Neural progenitor cell (in vitro differentiated cells): ENCODE measurements around the gene QSOX1. TPM values are rescaled to one million over a fixed set of nuclear protein-coding genes. Genes with fewer than 3 reads are reported as not detected.
A peak's percentile ranks its signal among the peaks of the same experiment; 100 is the strongest.

ENCODE experiments used
- DNase-seq: peaks from one replicate; pipeline ENCODE4 v3.0.0-alpha.2; 2016; ENCODE audit warnings: low spot score
- H2AFZ ChIP-seq: fragments of 200-600 bp; sonication (generic); replicated peaks from 2 replicates; pipeline ENCODE4 v1.6.1; 2016; ENCODE audit warnings: antibody characterized with exemption
- H3F3A ChIP-seq: fragments of 200-600 bp; sonication (generic); 2 replicates; pipeline ENCODE4 v1.6.1; 2016; ENCODE audit warnings: antibody characterized with exemption, low read depth
- H3K27ac ChIP-seq: fragments of 200-600 bp; sonication (generic); 2 replicates; pipeline ENCODE4 v1.5.1; 2016; ENCODE audit warnings: mild to moderate bottlenecking
- H3K27me3 ChIP-seq: fragments of 200-600 bp; sonication (generic); 2 replicates; pipeline ENCODE4 v1.6.1; 2016; ENCODE audit warnings: mild to moderate bottlenecking, moderate library complexity
- H3K36me3 ChIP-seq: fragments of 200-600 bp; sonication (generic); 2 replicates; pipeline ENCODE4 v1.5.1; 2016
- H3K4me1 ChIP-seq: fragments of 200-600 bp; sonication (generic); 2 replicates; pipeline ENCODE4 v1.6.1; 2016; ENCODE audit warnings: mixed run types
- H3K4me2 ChIP-seq: fragments of 200-600 bp; sonication (generic); 2 replicates; pipeline ENCODE4 v1.6.1; 2016
- H3K4me3 ChIP-seq: fragments of 200-600 bp; sonication (generic); 2 replicates; pipeline ENCODE4 v1.5.1; 2016
- H3K79me2 ChIP-seq: fragments of 200-600 bp; sonication (generic); 2 replicates; pipeline ENCODE4 v1.6.1; 2016; ENCODE audit warnings: low read depth
- H3K9ac ChIP-seq: fragments of 200-600 bp; sonication (generic); 2 replicates; pipeline ENCODE4 v1.6.1; 2016
- H3K9me3 ChIP-seq: fragments of 200-600 bp; sonication (generic); 2 replicates; pipeline ENCODE4 v1.5.1; 2016; ENCODE audit warnings: low read depth
- H4K20me1 ChIP-seq: fragments of 200-600 bp; sonication (generic); 2 replicates; pipeline ENCODE4 v1.6.1; 2016; ENCODE audit warnings: low read depth
- H3K27ac Mint-ChIP-seq: 3 replicates; pipeline ENCODE4 v1.8.0; 2021; ENCODE audit warnings: mixed read lengths
- H3K27me3 Mint-ChIP-seq: 2 replicates; pipeline ENCODE4 v1.8.0; 2022; ENCODE audit warnings: low read depth, mild to moderate bottlenecking, inconsistent platforms, moderate library complexity, mixed read lengths; ENCODE audit not compliant: insufficient read depth
- H3K36me3 Mint-ChIP-seq: 3 replicates; pipeline ENCODE4 v1.8.0; 2021; ENCODE audit warnings: mixed read lengths
- H3K4me1 Mint-ChIP-seq: 3 replicates; pipeline ENCODE4 v1.8.0; 2021; ENCODE audit warnings: mixed read lengths
- H3K4me3 Mint-ChIP-seq: 3 replicates; pipeline ENCODE4 v1.8.0; 2021; ENCODE audit warnings: mild to moderate bottlenecking, moderate library complexity, mixed read lengths
- H3K9me3 Mint-ChIP-seq: 3 replicates; pipeline ENCODE4 v1.8.0; 2020; ENCODE audit warnings: mixed read lengths
- EZH2 ChIP-seq: fragments of 200-600 bp; sonication (generic); IDR thresholded peaks from 2 replicates; pipeline ENCODE4 v1.6.1; 2017; ENCODE audit warnings: antibody characterized with exemption, mild to moderate bottlenecking, moderate library complexity
- EZH2phosphoT487 ChIP-seq: fragments of 200-600 bp; sonication (generic); IDR thresholded peaks from 2 replicates; pipeline ENCODE4 v1.6.1; 2017; ENCODE audit warnings: antibody characterized with exemption
- total RNA-seq: library from RNA; depleted of rRNA; stranded (reverse); fragments of >200 nt; gene quantifications from 2 replicates; pipeline ENCODE4 v1.2.3, GENCODE V29; 2015; ENCODE audit warnings: low replicate concordance
- TF ChIP-seq, protein P1 (sequence below): fragments of 200-600 bp; sonication (generic); IDR thresholded peaks from 2 replicates; pipeline ENCODE4 v1.5.1; 2017; ENCODE audit warnings: antibody characterized with exemption, mild to moderate bottlenecking

Gene QSOX1
- total RNA-seq, 1 donor from 2014 or later = 13.6 TPM

DNA sequence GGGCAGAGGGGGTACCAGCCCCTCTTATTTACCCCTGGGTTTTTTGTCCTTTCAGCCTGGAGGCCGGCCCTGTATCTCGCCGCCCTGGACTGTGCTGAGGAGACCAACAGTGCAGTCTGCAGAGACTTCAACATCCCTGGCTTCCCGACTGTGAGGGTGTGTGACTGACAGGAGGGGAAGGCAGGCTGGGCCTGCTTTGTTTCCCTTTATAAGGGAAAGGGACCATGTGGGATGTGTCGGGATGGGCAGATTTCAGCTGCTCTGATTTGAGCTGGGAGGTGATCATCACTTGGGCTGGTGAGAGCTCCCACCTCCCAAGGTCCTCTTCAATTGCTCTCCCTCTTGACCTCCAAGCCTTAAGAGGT lies 11.7 kb downstream of the QSOX1 start:
- H3K4me3 ChIP-seq = no peak overlapping the region
- H3K36me3 ChIP-seq = no peaks in the 10 kb centered on the region
- peaks cover 13% of the 10 kb centered on the region for H3K4me1 ChIP-seq
- peaks cover 5% of the 10 kb centered on the region for H3K79me2 ChIP-seq
- no peaks in the 10 kb centered on the region for H3K9me3 ChIP-seq
- DNase-seq = peak; percentile 11
- H3K9ac ChIP-seq = no peak overlapping the region
- no peak overlapping the region for H3K4me2 ChIP-seq
- no peak overlapping the region for H3K27ac ChIP-seq
- Mint-ChIP-seq H3K9me3 (no peaks in the 10 kb centered on the region), H3K27ac (no peak overlapping the region), H3K4me1 (peaks cover 4% of the 10 kb centered on the region), H3K36me3 (no peaks in the 10 kb centered on the region), H3K4me3 (no peak overlapping the region), H3K27me3 (peaks cover 16% of the 10 kb centered on the region)
- peaks cover 21% of the 10 kb centered on the region for H4K20me1 ChIP-seq
- TF ChIP-seq, protein P1, sequence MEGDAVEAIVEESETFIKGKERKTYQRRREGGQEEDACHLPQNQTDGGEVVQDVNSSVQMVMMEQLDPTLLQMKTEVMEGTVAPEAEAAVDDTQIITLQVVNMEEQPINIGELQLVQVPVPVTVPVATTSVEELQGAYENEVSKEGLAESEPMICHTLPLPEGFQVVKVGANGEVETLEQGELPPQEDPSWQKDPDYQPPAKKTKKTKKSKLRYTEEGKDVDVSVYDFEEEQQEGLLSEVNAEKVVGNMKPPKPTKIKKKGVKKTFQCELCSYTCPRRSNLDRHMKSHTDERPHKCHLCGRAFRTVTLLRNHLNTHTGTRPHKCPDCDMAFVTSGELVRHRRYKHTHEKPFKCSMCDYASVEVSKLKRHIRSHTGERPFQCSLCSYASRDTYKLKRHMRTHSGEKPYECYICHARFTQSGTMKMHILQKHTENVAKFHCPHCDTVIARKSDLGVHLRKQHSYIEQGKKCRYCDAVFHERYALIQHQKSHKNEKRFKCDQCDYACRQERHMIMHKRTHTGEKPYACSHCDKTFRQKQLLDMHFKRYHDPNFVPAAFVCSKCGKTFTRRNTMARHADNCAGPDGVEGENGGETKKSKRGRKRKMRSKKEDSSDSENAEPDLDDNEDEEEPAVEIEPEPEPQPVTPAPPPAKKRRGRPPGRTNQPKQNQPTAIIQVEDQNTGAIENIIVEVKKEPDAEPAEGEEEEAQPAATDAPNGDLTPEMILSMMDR = no peak
- no peak for TF ChIP-seq EZH2phosphoT487
- no peak for TF ChIP-seq EZH2
- H3K27me3 ChIP-seq = no peaks in the 10 kb centered on the region
- peaks cover 14% of the 10 kb centered on the region for H3F3A ChIP-seq
- H2AFZ ChIP-seq = no peak overlapping the region

DNA sequence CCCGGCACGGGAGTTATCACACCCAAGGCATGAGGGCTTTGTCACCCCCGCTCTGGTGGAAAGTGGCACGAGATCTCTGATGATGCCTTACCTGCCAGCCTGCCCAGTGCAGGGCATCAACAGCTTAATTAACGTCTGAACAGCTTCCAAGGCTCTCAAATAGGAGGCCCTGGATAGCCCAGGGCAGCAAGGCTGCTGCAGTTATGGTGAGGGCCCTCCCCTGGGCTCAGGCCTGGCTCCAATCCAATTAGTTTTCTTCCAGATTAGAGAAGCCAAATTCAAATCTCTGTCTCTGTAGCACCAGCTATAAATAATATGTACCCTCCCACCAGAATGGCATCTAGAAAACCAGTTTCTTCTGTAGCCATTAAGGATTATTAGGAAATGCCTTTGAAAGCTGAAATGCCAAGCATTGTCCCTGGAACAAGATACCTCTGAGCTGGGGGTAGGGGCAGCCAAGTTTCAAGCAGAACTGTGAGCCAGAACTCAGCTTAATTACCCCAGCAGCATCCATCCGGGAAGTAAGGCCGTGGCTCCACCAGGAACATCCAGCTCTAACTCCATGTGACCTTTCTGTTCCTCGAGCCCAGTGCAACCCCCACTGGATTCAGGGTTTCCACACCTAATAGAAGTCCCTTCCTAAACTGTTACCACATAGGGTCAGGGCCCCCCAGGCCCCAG lies 12.5 kb downstream of the QSOX1 start:
- Histone ChIP-seq H3K4me2 (no peak overlapping the region), H3K79me2 (no peaks in the 10 kb centered on the region), H3K4me1 (peaks cover 13% of the 10 kb centered on the region), H4K20me1 (peaks cover 21% of the 10 kb centered on the region), H3K4me3 (no peak overlapping the region), H3K27ac (no peak overlapping the region), H3F3A (peaks cover 14% of the 10 kb centered on the region), H3K9me3 (no peaks in the 10 kb centered on the region), H3K9ac (no peak overlapping the region), H3K36me3 (no peaks in the 10 kb centered on the region), H3K27me3 (no peaks in the 10 kb centered on the region), H2AFZ (no peak overlapping the region)
- H3K4me3 Mint-ChIP-seq = no peak overlapping the region
- H3K27me3 Mint-ChIP-seq = peaks cover 18% of the 10 kb centered on the region
- peak; percentile 8 for DNase-seq
- peaks cover 4% of the 10 kb centered on the region for H3K4me1 Mint-ChIP-seq
- no peaks in the 10 kb centered on the region for H3K9me3 Mint-ChIP-seq
- H3K27ac Mint-ChIP-seq = no peak overlapping the region
- H3K36me3 Mint-ChIP-seq = no peaks in the 10 kb centered on the region
- TF ChIP-seq EZH2 = no peak
- TF ChIP-seq, protein P1 = no peak
- TF ChIP-seq EZH2phosphoT487 = no peak

DNA sequence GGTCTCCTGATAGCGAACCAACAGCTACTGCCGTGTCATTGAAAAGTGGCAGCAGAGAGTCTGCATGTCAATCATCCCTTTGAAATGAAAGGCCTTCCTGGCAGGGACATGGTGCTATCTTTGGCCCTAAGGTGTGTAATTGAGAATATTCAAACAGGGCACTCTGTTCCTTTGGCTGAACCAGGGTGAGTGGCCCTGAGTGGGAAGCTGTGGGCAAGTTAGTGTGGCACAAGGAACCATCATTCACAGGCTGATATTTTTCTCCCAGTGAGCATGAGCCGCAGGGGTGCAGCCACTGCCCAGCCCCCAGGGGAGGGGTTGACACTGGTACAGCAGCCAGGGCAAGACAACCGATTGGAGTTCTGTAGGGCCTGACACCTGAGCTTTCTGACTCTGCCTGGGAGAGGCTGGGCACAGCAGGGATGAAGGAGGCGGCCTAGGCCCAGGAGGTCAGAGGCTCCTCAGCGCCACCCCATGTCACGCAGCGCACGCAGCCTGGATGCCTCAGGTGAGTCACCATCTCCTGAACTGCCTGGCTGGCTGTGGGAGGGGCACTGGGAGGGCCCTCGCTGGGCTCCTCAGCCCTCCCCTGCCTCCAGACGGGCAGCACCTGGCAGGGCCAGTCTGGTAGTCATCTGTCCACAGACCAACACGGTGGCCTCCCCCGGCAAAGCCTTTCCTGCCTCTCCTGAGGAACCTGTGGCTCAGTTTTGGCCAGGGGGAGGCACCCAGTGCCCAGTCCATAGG lies 13.2 kb downstream of the QSOX1 start:
- Histone ChIP-seq H3K27me3 (no peaks in the 10 kb centered on the region), H4K20me1 (peaks cover 21% of the 10 kb centered on the region), H3K79me2 (no peaks in the 10 kb centered on the region), H3K4me2 (no peak overlapping the region), H3K4me3 (no peak overlapping the region), H3K27ac (no peak overlapping the region), H3K9ac (no peak overlapping the region), H3F3A (peaks cover 14% of the 10 kb centered on the region), H3K9me3 (no peaks in the 10 kb centered on the region), H3K36me3 (no peaks in the 10 kb centered on the region), H2AFZ (no peak overlapping the region), H3K4me1 (peaks cover 13% of the 10 kb centered on the region)
- TF ChIP-seq, protein P1 = no peak
- TF ChIP-seq EZH2 (no peak), EZH2phosphoT487 (no peak)
- Mint-ChIP-seq H3K27ac (no peak overlapping the region), H3K4me1 (peaks cover 4% of the 10 kb centered on the region), H3K4me3 (no peak overlapping the region), H3K36me3 (no peaks in the 10 kb centered on the region), H3K9me3 (no peaks in the 10 kb centered on the region), H3K27me3 (peaks cover 18% of the 10 kb centered on the region)
- DNase-seq = peak; percentile 30
